NCI-H82 treated with DMSO at 0.1 percent for 48 hours (cell line): Measurements from ENCODE around the gene NUMB.

Experiments
- DNase-seq: peaks from one replicate; lab custom pipeline; 2025; ENCODE audit not compliant: unreplicated experiment; lab: John Stamatoyannopoulos, UW

The NUMB gene

DNA sequence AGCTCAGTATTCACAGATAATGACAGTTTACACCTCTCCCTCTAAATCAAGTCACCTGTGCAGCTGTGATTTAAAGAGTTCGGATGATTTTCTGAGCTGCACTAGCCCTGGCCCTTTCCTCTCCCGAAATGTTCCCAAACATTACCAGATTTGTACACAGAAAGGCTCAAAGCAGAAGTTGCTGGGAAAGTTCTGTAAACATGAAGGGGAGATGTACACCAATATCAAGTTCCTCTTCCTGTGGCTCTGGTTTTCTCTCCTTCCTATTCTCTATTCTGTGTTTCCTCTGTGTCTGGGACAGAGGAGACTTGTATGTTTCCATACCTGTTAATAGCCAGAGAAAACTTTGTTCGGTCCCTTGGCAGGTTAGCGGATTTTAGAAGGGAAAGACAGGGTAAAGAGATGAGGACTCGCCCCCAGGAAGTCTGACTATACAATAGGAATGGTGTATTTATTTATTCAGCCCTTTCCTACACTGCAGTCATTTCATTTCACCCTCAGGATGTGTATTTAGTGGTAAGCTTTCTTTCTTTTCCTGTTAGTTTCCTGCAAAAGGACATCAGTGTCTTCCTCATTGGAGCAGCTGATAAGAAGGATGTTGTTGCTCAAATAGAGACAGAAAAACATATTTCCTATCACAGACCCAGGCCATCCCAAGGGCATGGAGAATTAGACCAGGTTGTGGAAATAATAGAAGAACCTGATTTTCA, 7.6 kb upstream of the NUMB start:
- DNase-seq = no peak

DNA sequence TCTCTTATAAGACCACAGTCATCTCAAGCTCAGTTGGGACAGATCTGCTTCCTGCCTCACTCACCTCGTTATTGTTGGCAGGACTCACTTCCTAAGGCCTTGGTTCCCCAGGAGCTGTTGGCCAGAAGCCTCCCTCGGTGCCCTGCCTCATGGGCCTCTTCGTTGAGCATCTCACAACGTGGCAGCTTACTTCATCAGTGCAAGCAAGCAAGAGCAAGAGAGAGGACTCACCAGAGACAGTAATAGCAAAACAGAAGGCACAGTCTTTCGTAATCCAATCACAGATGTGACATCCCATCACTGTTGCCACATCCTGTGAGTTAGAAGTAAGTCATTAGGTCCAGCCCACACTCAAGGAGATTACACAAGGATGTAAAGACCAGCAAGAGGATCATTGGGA, 5.1 kb upstream of the NUMB start:
- DNase-seq = peak; percentile 92

DNA sequence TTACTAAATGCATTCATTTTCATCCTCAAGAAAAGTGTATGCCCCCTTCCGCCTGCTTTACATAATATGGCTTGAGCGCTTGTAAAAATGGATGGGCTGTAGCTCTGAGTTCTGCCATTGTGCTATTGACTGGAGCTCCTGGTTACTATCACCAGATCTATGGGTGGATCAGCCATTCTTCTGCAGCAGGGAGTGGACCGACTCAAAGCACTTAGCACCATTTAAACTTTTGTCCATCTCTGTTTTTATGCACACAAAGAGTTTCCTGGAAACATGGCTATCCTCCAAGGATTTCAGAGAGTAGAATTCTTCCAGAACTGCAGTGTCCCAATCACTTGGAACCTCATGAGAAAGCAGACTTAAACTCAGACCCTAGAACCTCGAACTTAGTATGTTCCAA, 4.5 kb upstream of the NUMB start:
- no peak for DNase-seq

DNA sequence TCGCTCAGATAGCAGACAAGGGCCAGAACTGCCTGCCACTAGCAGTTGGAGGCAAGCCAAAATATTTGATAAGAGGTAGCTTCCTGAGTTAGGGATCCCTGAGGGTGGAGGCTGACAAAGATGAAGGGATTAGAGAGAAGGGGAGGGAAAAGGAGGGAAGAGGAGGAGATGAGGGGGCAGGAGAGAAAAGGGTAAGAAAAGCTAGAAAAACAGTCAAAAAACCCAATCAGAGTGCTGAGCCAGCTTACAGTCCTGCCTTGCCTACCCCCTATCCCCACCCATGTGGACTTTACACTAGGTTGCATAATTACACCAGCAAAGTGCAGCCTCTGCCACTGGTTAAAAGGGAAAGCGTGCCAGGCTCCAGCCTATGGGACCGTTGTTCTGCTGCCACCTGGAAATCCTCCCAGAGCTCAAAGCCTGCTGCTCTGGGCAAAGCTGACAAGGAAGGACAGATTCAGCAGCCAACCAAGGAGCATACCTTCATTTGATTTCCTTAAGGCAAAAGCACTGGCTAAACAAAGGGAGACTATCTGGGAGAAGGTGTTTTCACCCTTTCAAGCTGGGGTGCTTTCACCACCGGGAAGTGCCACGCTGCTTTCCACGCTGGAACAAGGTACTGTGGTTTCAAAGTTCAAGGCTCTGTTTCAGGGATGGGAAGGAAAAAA, 3.8 kb upstream of the NUMB start:
- peak; percentile 76 for DNase-seq

DNA sequence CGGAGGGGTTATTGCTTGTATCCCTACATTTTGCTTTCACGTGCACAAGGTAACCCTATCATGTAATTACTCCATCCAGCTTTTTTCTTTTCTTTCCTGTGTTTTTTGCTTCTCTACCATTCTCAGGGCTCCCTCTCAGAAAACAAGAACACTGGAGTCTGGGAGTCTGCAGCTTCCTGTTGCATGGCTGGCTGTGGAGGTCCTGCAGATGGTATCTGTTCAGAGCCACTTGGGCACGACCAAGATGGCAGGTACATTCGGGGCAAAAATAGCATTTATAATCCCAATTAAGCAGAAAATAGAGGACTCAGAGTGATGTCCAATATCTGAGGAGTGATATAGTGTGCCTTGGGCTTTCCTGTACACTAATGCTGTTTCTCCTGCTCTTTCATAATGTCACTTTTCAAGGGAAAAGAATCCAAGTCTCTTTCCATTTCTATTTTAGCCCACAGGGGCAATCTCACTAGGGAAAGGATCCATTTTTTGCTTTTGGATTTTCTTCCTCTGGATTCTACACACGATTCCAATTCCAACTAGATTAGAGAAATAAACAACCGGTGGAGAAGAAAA, 3.2 kb upstream of the NUMB start:
- DNase-seq = no peak

DNA sequence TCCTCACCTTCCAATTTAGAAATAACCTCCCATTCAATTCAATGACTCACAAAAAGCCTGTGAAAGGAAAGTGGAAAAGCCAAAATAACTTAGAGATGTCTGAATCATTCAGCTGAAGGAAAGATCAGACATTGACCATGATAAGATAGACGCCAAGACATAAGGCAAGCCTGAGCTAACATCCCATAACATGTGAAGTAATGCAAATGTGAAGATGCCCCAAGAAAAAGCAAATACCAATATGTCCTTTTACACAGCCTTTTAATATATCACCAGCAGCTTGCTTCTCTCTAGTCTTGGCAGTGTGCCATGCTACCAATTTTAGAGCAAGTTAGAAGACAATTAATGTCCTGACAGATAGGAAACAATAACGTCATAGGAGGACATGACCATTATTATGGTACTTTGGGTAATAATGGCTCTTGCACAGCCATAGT, 2.4 kb upstream of the NUMB start:
- DNase-seq = no peak

DNA sequence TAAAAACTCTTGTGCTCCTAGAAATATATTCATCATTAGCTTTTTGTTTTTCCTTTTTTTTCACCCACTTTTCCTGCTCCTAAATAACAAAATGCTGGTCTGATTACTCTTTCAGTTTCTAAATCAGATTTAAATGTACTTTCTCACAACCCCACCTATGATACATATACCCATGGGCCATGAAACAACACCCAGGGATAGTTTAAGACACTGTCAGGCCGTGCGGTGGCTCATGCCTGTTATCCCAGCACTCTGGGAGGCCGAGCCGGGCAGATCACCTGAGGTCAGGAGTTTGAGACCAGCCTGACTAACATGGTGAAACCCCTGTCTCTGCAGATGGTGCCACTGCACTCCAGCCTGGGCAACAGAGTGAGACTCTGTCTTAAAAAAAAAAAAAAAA, 1.6 kb upstream of the NUMB start:
- no peak for DNase-seq

DNA sequence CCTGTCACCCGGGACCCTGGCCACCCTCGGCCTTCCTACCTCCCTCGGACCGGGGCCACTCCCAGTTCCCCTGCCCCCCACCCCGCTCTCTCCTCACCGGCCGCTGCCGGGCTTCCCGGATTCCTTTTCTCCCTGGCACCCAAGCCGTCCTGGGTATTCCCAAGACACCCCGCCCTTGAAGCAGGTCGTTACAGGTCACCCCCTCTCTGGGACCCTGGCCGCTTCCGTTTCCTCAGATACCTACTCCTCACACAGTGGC, 493 bp downstream of the NUMB start:
- no peak for DNase-seq

DNA sequence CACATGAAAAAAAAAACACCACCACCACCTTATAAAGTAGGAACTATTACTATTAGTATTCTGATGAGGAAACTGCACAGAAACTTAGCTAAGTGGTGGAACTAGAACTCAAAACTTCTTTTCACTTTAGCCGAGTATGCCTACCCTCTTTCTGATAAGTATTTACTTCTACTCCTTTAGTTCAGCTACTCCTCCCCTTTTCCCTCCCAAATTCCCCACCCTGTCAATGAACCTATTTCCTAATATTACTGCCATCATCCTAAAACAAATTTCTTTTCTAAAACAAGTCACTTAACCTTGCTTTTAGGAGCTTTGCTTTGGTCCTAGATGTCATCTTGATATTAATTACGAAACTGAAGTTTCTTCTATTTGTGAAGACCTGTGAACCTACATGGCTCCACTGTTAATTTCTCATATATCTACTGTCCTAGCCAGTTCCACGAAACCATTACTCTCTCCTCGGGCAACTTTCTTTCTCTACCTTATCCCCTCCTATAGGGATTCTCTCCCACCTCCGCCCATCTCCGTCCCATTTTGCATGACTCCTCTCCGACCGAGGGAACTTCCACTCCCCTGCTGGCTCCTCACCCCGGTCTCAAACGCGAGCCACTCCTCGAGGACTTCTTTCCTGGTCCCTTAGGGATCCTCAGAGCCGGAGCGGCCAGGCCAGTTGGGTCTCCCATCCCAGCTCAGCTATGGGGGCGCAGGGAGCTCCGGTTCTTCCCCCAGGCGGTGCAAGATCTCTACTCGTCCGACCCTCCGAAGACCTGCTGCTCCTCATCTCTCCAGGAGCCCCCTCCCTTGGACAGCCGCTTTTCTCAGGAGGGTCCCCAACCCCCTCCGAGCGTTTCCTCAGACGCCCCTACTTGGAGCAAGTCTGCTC, 1.1 kb downstream of the NUMB start:
- no peak for DNase-seq

DNA sequence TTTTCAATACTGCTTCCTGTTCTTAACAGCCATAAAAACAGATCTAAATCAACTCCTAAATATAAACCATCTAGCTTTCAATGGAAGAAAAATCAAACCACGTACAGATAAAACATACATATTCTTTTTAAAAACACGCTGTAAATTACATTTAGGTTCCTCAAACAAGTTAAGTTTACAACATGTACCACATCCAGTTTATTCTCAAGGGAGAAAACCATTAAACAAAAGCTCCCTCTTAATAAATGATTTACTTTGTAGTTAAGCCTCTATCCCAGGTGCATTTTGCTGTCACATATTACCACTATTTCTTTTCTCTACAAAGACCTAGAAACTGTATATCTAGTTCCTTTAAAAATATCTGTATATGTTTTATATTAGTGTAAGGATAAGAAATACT, 3.1 kb downstream of the NUMB start:
- DNase-seq = no peak

DNA sequence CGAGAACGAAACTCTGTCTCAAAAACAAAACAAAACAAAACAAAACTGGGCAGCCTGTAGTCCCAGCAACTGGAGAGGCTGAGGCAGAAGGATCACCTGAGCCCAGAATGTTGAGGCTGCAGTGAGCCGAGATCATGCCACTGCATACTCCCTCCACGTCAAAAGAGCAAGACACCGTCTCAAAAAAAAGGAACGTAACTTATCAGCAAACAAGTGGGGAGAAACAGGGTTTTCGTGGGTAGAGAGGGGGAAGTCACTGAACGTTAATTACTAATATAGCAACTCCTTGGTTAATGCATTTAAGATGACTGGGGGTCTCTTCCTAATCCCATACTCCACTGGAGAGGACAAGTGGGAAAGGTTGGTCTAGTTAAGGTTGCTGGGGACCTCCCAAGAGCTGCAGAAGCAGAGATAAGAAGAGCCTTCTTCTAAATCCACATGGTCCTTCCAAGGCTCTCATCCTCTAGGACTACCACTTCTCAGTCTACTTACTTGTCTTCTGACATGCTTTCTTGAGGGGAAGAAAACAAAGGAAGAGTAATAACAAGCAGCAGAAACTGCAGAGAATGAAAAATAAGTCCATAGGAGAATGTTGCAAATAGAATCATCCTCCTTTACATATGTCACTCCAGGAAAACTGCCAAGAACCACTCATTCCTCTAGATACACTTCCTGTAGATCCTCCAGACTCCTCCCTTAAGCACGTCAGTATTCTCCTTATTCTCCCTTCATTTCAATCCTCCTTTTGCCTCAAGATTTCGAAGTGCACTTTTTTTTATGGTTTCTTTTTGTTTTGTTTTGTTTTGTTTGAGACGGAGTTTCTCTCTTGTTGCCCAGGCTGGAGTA, 5.8 kb downstream of the NUMB start:
- no peak for DNase-seq

DNA sequence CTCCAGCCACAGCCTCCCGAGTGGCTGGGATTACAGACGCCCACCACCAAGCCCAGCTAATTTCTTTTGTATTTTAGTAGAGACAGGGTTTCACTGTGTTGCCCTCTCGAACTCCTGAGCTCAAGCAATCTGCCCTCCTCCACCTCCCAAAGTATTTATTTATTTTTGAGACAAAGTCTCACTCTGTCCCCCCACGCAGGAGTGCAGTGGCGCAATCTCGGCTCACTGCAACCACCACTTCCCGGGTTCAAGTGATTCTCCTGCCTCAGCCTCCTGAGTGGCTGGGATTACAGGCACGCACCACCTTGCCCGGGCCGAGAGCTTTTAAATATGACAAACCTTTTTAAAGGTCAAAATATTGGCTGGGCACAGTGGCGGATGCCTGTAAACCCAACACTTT, 14.6 kb downstream of the NUMB start:
- no peak for DNase-seq

DNA sequence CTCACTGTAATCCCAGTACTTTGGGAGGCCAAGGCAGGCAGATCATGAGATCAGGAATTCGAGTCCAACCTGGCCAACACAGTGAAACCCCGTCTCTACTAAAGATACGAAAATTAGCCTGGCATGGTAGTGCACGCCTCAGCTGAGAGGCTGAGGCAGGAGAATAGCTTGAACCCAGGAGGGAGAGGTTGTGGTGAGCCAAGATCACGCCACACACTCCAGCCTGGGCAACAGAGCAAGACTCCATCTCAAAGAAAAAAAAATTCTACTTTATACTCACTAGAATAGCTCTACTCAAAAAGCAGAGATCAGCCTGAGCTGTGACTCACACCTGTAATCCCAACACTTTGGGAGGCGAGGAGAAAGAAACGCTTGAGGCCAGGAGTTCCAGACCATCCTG, 17.1 kb downstream of the NUMB start:
- no peak for DNase-seq

DNA sequence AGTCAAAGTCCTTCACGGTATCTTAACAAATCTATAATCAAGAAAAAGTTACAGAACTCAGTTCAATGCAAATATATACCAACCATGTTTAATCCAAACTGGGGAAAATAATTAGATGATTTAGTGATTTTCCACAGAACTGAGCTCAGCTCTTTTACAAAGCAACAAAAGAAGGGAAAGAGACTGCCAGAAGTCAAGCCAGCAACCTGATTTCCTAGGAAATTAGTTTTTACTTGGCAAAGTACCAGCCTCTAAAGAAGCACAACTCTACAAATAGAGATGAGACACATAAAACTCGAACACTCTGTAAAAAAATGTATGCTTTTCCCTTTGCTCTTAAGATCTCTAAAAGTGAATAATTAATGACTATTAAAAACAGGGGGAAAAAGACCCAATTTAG, 19.4 kb downstream of the NUMB start:
- no peak for DNase-seq

DNA sequence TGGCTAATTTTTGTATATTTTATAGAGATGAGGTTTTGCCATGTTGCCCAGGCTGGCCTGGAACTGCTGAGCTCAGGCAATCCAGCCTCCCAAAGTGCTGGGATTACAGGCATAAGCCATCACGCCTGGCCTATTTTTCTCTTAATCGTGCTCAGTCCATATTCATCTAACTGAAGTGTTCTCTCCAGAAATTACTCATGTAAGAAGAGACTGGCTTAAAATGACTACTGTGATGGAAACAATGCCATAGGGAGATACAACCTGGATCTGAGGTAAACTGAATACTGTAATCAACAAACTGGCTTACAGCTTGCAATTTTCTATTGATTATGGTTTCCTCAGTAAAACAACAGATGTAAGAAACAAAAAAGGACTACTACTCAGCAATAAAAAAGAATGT, 21.1 kb downstream of the NUMB start:
- no peak for DNase-seq

DNA sequence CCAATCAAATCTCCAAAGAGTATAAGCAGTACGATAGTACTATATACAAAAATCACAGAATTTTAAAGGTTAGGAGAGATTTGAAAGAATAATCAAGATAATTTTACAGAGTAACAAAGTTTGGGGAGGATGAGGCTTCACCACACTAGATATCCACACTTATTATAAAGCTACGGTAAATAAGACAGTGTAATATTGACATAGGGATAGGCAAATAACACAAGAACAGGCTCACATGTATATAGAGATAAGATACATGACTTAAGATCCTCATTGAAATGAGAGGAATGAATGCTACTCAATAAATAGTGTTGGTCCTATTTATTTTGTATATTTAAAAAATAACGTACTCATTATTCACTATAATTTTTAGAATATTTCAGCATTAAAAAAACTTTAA, 26.2 kb downstream of the NUMB start:
- no peak for DNase-seq

DNA sequence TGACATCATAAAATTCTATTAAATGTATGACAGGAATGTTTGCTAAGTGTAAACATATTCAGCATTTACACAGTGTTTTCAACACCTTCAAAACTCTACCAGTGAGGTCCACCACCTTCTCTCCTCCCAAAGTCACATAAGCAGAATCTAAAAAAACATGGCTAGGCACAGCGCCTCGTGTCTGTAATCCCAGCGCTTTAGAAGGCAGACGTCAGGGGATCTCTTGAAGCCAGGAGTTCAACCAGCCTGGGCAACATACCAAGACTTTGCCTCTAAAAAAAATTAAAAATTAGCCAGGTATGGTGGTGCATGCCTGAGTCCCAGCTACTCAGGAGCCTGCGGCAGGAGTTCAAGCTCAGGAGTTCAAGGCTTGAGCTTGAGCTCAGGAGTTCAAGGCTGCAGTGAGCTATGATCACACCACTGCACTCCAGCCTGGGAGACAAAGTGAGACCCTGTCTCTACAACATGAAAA, 30.0 kb downstream of the NUMB start:
- no peak for DNase-seq

DNA sequence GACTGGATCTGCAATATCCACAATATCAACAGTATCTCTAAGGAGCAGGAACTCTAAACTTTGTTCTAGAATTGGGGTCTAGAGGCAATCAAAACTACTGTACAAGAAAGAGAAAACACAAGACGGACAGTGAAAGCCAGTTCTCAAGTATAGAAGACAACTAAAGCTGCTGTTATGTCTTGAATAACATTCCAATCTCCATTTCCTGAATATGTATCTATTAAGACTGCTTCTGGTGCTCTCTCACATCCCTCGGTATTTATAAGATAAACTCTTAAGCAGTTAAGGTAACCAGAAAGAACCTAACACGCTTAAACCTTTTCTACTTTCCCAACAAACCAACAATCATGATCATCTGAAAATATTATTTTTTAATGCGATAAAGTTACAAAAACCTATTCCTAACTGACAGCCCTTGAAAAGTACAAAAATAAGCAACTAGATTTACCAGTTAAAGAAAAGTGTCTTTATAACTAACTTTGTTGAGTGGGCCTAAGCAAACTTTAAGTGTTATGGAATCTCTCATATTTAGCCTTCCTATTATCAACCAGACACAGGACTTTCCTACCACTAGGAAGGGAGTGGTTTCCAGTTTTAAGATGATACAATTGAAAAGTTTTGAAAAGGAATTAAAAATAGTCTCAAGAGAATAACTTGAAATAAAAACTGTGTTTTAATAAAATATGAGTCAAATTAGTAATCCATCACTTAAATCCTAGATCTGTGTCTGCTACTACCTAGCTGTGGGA, 30.7 kb downstream of the NUMB start:
- no peak for DNase-seq

DNA sequence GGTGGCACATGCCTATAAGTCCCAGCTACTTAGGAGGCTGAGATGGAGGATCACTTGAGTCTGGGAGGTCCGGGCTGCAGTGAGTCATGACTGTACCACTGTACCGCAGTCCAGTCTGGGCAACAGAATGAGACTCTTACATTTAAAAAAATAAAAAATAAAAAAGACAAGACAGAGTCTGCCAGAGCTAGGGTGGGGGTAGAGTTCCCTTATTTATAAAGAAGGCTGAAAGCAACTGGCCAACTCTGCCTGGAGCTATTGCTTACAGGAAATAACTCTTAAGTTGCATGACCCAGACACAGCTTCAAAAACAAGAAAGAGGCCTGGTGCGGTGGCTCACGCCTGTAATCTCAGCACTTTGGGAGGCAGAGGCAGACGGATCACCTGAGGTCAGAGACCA, 31.5 kb downstream of the NUMB start:
- no peak for DNase-seq

DNA sequence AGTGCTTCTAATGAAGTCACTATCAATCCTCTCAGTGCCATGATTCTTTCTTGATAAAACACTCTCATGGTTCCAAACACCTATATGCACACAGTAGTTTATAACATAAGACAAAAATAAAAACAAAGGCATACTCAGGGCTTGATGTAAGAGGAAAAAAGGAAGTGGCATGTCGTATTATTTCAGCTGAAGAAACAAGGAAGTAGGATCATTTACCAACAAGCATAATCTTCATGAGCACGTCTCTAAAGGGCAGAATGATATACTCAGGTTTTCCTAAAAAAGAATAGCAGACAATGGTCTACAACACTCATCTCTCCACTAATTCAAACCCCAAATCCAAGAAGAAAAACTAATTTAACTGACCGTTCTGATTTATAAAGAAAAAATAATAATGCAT, 33.9 kb downstream of the NUMB start:
- no peak for DNase-seq
